Panc1 (cell line): ENCODE results near the gene KRTAP2-2.

Experiments used
- POLR2AphosphoS5 ChIP-seq: IDR thresholded peaks from 2 replicates; pipeline ENCODE4 v1.6.1; 2012; ENCODE audit warnings: mild to moderate bottlenecking, low read depth, low read length, moderate library complexity
- REST ChIP-seq, 2 experiments: IDR thresholded peaks; 2 replicates each; pipeline ENCODE4 v1.6.1; 2011 to 2012; ENCODE audit warnings: low read depth in 2 of 2, control low read depth in 1 of 2, low read length in 1 of 2, mild to moderate bottlenecking in 1 of 2, moderate library complexity in 1 of 2; ENCODE audit not compliant: insufficient read depth in 1 of 2
- TCF7L2 ChIP-seq: IDR thresholded peaks from 2 replicates; pipeline ENCODE4 v1.6.1; 2011; ENCODE audit warnings: mild to moderate bottlenecking, low read depth, low read length, inconsistent platforms
- TF ChIP-seq, protein P1 (sequence below): fragments of 450-650 bp; IDR thresholded peaks from 2 replicates; pipeline ENCODE4 v1.5.1; 2017; ENCODE audit warnings: mild to moderate bottlenecking

DNA sequence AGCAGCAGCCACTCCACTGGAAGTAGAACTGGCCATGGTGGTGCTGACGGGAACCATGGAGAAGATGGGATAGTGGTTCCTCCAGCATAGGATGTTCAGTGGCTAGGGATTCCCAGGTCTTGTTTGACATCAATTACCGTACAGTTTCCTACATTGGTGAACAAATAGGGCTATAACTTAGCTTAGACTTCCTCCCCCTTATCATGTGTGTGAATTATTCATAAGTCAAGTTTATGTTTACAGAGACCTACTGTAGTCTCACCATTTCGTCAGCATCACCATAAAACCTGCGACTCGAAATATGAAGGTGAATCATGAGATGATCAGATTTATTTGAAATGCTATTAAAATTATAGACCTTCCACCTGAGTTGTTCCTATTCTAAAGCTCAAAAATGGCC, 3.7 kb upstream of the KRTAP2-2 start:
- TF ChIP-seq, protein P1, sequence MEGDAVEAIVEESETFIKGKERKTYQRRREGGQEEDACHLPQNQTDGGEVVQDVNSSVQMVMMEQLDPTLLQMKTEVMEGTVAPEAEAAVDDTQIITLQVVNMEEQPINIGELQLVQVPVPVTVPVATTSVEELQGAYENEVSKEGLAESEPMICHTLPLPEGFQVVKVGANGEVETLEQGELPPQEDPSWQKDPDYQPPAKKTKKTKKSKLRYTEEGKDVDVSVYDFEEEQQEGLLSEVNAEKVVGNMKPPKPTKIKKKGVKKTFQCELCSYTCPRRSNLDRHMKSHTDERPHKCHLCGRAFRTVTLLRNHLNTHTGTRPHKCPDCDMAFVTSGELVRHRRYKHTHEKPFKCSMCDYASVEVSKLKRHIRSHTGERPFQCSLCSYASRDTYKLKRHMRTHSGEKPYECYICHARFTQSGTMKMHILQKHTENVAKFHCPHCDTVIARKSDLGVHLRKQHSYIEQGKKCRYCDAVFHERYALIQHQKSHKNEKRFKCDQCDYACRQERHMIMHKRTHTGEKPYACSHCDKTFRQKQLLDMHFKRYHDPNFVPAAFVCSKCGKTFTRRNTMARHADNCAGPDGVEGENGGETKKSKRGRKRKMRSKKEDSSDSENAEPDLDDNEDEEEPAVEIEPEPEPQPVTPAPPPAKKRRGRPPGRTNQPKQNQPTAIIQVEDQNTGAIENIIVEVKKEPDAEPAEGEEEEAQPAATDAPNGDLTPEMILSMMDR, result no peak
- TF ChIP-seq REST (IDR thresholded peaks at IDR 0.05; ENCODE audit: insufficient read depth in 1 of 2, low read depth in 2 of 2, low read length in 1 of 2), result no peak
- no peak for TF ChIP-seq POLR2AphosphoS5
- no peak for TF ChIP-seq TCF7L2
